Amniotic stem cell (primary cell): ENCODE data around the gene APBA2.

ENCODE experiments used
- DNase-seq: peaks from one replicate; lab custom pipeline; 2025; lab: John Stamatoyannopoulos, UW

The APBA2 gene

GRCh38 chr15:28984421-28985315, 98.9 kb downstream of the APBA2 start:
- no peak for DNase-seq

- DNase-seq = no peak
Observed at GRCh38 chr15:28985316-28985645, 99.5 kb downstream of the APBA2 start.

- DNase-seq = no peak
Observed at GRCh38 chr15:28985691-28986090, 99.9 kb downstream of the APBA2 start.

- DNase-seq = no peak
Observed at GRCh38 chr15:28986108-28986507, 100.3 kb downstream of the APBA2 start.

DNA sequence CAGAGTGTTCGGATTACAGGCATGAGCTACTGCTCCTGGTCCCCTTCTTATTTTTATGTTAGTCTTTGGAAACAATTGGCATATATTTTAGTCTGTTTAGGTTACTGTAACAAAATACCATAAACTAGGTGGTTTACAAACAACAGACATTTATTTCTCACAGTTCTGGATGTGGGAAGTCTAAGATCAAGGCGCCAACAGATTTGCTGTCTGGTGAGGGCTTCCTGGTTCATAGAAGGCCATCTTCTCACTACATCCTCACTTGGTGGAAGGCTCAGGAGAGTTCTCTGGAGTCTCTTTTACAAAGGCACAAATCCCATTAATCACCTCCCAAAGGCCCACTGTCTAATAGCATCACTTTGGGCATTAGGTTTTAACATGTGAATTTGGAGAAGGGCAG, 101.0 kb downstream of the APBA2 start:
- no peak for DNase-seq

GRCh38 chr15:28987337-28987736, 101.6 kb downstream of the APBA2 start:
- DNase-seq = no peak

DNA sequence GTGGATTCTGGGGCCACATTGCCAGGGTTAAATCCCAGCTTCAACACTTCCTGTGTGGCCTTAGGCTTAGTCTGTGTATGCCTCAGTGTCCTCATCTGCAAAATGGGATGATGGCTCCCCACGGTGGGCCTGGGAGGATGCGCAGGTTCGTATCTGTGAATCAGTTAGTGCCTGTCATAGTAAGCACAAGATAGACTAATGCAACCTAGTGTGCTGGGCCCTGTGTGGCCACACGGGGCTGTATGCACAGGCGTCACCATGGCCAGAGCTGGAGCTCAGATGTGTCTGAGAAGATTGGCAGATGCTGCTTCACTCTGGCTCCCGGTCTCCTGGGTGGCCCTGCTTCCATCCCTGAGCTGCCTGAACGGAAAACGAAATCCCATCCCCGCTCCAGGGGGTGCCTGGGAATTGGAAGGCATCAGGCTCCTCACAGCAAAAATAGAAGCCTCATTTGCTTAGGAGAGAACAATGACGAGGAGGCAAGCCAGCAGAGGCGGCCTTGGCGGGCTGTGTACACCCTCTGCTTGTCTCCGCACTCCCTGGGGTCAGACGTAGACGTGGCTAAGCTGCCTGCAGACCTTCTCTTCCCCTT, 103.6 kb downstream of the APBA2 start:
- no peak for DNase-seq

GRCh38 chr15:28989896-28990295, 104.1 kb downstream of the APBA2 start:
- DNase-seq = no peak

GRCh38 chr15:28990390-28990789, 104.6 kb downstream of the APBA2 start:
- no peak for DNase-seq

- DNase-seq = no peak
Observed at GRCh38 chr15:28991236-28992171, 105.7 kb downstream of the APBA2 start.

DNA sequence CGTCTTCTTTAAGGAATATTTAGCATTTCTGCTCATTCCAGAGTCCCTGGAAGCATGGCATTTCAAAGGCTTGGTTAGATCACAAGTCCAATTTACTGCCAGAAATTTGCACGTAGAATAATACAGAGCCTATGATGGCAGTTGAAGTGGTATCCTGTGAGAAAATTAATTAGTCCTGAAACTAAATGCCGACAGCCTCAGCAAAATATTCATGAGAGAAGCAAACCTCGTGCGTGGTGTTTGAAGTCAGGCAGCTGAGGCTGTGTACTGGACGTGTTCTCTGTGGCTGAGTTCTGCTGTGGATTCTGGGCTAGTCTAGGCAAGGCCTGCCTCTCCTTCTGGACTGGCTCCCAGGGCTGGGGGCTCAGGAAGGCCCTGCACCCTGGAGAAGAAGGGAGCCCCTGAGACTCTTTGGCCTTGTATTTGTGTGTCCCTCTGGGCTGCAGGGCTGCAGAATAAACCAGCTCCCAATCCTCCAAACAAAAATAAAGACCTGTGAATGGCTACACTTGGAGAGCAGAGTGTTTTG, 106.6 kb downstream of the APBA2 start:
- DNase-seq = no peak

- no peak for DNase-seq
Observed at GRCh38 chr15:28993051-28993719, 107.4 kb downstream of the APBA2 start.

DNA sequence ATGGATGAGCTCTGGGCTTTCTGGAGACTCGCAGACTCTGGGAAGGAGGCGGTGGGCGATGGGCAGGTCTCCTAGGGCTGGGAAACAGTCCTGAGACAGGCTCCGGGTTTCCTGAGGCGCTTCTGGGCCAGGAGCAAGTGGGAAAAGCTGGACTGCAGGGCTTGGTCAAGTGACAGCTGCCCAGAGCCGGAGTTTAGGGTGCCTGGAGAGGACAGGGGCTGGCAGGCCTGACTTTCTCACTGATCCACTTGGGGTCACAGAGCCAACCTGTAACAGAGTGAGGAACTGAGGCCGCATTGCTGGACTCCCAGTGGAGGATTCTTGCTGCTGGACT, 107.9 kb downstream of the APBA2 start:
- DNase-seq = no peak

GRCh38 chr15:28994142-28994830, 108.5 kb downstream of the APBA2 start:
- DNase-seq = no peak

DNA sequence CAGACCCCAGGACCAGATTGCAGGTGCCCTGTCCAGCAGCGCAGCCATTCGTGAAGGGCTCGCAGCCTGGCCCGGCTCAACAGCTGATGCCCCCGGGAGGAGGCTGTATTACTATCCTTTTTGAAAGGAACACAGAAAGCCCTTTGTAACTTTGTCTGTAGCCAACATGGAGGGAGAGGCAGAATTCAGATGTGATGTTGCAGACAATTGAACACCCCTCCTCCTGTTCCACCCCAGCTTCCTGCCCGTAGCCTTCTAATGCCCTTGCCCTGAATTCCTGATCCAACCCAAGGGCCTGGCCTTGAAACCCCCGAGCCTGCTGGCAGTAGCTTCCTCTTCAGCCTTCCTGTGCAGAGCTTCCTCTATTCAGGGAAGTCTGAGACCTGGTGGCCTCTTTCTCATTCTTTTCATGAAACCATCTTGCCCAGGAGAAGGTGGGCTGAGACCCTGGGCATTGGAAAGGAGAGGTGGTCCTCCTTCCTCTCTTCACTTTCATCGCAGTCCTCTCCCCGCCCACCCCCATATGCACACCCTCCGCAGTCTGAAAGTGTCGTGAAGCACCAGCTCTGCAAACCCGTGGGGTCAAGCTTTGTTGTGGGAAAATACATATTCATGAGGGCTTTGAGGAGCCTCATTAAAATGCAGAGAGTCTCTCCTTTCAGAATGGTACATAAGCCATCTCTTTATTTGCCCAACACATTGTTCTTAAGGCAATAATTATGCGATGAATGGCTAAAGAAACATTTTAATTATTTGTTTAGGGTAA, 109.2 kb downstream of the APBA2 start:
- no peak for DNase-seq

DNA sequence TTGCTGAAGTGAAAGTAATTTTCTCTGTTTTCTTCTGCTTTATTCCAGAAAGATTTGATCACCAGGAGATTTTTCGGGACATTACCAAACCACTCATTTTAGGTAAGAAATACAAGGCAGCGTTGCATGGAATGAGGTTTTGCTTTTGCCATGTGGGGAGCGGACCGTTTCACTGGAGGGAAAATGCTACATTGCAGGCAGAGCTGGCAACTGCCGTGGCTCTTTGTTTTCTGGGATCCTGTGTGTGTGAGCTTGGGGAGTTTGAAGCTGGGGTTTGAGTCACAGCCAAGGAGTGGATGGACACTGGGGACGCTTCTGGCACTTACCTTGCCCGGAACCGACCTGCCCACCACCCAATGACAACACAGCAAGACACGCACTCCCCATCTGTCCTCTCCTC, 109.9 kb downstream of the APBA2 start:
- DNase-seq = no peak

GRCh38 chr15:28996289-28996688, 110.5 kb downstream of the APBA2 start:
- no peak for DNase-seq

DNA sequence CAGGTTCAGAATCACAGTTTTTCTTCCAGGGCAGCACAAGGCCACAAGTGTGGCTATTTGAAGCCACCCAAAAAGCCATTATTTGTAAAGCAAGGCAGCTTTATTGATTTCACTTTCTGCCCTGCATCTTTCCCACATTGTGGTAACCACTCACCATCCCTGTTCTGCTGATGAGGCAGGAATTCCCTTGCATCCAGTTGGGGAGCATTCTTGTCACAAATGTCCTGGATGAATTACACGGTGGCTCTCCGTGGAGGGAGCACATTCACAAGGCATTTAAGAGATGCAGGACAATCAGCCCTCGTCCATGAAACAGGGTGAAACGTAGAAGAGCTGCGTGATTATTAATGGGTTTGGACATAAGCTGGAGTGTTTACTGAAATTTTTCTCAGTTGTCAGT, 111.2 kb downstream of the APBA2 start:
- no peak for DNase-seq

DNA sequence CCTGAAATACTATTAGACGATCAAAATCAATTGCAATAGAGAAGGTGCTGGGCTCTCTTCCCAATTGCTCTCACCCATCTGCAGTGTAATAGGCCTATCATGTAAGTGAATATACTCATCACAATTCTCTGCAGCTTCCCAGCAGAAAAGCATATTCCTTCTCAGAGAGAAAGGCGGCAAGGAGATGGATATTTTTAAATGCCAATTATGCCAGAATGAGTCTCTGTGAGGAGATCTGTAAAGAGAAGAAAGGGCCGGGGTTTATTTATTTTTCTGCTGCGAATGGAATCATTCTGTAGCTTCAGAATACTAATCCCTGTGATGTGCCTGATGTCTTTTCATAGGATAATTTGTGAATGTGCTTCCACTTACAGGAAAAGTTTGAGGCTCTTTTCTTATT, 112.0 kb downstream of the APBA2 start:
- no peak for DNase-seq

DNA sequence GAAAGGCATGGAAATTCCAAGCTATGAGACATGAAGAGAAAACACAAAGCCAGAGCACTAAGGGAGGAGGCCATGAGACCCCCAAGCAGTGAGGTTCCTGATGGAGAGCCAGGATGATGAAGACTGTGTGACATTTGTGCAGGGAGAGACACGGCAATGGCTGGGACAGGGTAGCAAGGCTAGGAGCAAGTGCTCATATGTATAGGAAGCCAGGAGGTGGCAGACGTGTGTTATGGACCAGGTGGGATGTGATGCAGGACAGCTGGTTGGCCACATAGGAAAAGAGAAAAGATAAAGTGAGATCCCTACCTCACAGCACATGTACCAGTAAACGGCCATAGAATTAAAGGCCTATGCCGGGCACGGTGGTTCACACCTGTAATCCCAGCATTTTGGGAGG, 112.7 kb downstream of the APBA2 start:
- no peak for DNase-seq
